ENCODE measurements around the gene CDCP2.

DNA sequence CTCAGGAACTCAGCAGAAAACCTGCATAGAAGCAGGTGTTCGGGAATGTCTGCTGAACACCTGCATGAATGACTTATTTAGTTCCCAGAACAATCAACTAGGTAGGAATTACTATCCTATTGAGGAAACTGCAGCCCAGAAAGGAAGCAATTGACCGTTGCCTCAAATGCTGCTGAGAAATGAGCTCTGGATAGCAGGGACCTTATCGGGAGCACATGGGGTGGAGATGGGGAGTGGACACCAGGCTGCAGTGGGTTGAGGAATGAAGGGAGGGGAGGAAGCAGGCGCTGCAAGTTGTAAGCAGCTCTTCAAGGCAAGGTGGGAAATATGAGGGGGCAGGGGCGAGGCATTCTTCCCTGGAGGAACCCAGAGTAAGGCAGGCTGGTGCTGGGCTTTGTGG lies 10.8 kb upstream of the CDCP2 start:
- TF ChIP-seq EZH2 (IDR thresholded peaks at IDR 0.05; ENCODE audit: low read depth, unreplicated experiment) (no peak), JUNB (IDR thresholded peaks at IDR 0.05; ENCODE audit: unreplicated experiment) (no peak), EZH2phosphoT487 (IDR thresholded peaks at IDR 0.05; ENCODE audit: unreplicated experiment) (no peak), POLR2AphosphoS5 (IDR thresholded peaks at IDR 0.05; ENCODE audit: low read depth) (no peak), CREB1 (CRISPR knock-in tag; IDR thresholded peaks at IDR 0.05; ENCODE audit: low read depth) (no peak), ZNF114 (CRISPR knock-in tag; IDR thresholded peaks at IDR 0.05) (no peak), STAT1 (IDR thresholded peaks at IDR 0.05; ENCODE audit: unreplicated experiment) (no peak), ZNF331 (CRISPR knock-in tag; IDR thresholded peaks at IDR 0.05; ENCODE audit: low read depth) (no peak), NANOG (IDR thresholded peaks at IDR 0.05; ENCODE audit: borderline replicate concordance) (no peak)
- TF ChIP-seq, protein P1, sequence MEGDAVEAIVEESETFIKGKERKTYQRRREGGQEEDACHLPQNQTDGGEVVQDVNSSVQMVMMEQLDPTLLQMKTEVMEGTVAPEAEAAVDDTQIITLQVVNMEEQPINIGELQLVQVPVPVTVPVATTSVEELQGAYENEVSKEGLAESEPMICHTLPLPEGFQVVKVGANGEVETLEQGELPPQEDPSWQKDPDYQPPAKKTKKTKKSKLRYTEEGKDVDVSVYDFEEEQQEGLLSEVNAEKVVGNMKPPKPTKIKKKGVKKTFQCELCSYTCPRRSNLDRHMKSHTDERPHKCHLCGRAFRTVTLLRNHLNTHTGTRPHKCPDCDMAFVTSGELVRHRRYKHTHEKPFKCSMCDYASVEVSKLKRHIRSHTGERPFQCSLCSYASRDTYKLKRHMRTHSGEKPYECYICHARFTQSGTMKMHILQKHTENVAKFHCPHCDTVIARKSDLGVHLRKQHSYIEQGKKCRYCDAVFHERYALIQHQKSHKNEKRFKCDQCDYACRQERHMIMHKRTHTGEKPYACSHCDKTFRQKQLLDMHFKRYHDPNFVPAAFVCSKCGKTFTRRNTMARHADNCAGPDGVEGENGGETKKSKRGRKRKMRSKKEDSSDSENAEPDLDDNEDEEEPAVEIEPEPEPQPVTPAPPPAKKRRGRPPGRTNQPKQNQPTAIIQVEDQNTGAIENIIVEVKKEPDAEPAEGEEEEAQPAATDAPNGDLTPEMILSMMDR (conservative IDR thresholded peaks at IDR 0.05; ENCODE audit: low read depth in 2 of 2) = no peak
- TF ChIP-seq, protein P2, sequence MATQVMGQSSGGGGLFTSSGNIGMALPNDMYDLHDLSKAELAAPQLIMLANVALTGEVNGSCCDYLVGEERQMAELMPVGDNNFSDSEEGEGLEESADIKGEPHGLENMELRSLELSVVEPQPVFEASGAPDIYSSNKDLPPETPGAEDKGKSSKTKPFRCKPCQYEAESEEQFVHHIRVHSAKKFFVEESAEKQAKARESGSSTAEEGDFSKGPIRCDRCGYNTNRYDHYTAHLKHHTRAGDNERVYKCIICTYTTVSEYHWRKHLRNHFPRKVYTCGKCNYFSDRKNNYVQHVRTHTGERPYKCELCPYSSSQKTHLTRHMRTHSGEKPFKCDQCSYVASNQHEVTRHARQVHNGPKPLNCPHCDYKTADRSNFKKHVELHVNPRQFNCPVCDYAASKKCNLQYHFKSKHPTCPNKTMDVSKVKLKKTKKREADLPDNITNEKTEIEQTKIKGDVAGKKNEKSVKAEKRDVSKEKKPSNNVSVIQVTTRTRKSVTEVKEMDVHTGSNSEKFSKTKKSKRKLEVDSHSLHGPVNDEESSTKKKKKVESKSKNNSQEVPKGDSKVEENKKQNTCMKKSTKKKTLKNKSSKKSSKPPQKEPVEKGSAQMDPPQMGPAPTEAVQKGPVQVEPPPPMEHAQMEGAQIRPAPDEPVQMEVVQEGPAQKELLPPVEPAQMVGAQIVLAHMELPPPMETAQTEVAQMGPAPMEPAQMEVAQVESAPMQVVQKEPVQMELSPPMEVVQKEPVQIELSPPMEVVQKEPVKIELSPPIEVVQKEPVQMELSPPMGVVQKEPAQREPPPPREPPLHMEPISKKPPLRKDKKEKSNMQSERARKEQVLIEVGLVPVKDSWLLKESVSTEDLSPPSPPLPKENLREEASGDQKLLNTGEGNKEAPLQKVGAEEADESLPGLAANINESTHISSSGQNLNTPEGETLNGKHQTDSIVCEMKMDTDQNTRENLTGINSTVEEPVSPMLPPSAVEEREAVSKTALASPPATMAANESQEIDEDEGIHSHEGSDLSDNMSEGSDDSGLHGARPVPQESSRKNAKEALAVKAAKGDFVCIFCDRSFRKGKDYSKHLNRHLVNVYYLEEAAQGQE (IDR thresholded peaks at IDR 0.05; ENCODE audit: unreplicated experiment) = no peak
- TF ChIP-seq, protein P3, sequence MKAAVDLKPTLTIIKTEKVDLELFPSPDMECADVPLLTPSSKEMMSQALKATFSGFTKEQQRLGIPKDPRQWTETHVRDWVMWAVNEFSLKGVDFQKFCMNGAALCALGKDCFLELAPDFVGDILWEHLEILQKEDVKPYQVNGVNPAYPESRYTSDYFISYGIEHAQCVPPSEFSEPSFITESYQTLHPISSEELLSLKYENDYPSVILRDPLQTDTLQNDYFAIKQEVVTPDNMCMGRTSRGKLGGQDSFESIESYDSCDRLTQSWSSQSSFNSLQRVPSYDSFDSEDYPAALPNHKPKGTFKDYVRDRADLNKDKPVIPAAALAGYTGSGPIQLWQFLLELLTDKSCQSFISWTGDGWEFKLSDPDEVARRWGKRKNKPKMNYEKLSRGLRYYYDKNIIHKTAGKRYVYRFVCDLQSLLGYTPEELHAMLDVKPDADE (IDR thresholded peaks at IDR 0.05) = no peak

Measured in GM23338 (cell line).